Activated T-helper 1 cell treated with Interleukin-2 at 50 U/mL for 16 hours (primary cell): ENCODE results near the gene TUBB2B.
"Not testable (repeated sequence)": the region's sequence is repeated elsewhere in the genome, so short reads cannot be mapped to it uniquely, and the experiment has no call there.

Source experiments
- DNase-seq: peaks from one replicate; pipeline ENCODE4 v3.0.0-alpha.2; 2020; ENCODE audit warnings: low read depth

Gene TUBB2B

GRCh38 chr6:3209114-3210023, 18.1 kb downstream of the TUBB2B start:
- DNase-seq, result no peak

- no peak for DNase-seq
These were observed 18.7 kb downstream of the TUBB2B start for GRCh38 chr6:3208775-3209113.

DNA sequence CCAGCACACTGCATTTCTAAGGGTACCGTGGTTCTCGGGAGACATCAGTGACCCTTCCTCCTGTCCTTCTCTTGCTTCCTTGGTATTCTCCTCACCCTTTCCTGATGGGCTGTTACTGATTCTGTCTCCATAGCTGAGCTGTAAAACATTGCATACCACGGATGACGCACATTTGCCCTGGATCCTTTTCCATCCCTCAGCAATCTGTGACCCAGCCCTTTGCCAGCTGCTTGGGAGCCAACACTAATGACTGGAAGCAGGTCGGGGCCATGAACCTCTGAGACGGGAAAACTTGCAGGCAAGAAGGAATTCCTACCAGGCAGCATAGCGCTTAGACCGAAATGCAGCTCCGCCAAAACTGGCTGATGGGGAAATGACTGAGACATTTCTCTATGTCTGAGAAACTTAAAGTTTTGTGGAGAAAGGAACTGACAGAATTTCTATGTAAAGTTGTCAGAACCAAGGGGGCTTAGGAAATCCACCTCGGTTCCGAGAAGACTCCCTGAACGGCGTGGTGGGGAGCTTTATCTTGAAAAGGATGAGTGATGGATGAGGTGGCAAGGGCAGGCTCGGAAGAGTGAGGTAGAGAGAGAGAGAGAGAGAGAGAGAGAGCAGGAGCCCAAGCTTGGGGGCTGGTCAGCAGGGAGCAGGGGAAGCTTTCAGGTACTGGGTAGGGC, 19.2 kb downstream of the TUBB2B start:
- DNase-seq, result no peak

DNA sequence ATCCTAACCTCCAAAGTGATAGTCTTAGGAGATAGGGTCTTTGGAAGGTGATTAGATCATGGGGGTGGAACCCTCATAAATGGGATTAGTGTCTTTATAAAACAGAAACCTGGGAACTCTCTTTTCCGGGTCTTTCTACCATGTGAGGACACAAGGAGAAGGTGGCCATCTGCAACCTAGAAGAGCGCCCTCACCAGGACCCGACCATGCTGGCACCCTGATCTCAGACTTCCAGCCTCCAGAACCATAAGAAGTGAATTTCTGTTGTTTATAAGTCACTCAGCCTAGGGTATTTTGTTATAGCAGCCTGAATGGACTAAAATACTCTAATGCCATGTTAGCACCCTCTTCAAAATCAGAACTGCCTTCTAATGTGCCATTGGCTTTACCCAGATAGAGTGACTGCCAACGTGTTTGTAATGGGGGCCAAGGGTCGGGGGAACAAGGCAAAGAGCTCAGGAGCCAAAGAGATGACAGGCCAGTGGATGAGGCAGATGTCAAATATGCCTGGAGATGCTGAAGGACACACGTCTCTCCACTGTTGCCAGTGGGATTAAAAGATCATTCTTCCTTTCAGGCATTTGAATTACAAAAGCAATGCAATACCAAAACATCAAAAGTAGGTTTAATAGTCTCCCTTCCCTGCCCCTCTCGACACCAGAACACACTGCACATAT, 21.0 kb downstream of the TUBB2B start:
- DNase-seq, result no peak

DNA sequence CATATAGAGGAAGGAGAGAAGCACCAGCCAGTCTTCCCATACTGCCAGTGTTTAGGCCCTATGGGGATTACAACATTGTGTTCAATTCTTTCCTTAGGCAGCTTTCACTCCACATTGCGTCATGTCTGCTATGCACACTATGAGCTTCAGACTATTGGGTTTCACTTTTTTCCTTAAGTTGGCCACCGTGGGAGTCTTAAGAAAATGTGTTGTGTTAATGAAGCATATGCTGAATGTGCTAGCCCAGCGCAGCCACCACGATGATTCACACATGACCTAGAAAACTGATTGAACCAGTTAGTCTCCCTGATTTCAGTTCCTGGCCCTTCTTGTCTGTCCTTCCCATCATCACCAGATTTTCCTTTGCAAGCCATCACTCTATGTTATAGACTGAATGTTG, 21.5 kb downstream of the TUBB2B start:
- no peak for DNase-seq

DNA sequence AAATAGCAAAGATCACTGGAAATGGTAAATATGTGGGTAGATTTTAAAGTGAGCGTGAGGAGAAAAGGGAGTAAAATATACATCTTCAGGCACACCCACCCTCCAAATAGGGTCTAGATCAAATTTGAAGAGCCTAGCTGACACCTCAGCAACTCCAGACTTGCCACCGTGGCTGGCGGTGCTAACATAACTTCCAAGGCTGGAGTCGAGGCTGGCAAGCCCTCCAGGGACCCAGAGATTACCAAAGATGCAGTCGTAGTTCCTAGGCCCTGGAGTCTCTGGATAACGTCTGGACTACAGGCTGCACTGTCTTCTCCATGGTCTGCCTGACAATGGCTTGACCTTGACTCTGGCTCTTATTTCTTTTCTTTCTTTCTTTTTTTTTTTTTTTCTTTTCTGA, 22.5 kb downstream of the TUBB2B start:
- no peak for DNase-seq

DNA sequence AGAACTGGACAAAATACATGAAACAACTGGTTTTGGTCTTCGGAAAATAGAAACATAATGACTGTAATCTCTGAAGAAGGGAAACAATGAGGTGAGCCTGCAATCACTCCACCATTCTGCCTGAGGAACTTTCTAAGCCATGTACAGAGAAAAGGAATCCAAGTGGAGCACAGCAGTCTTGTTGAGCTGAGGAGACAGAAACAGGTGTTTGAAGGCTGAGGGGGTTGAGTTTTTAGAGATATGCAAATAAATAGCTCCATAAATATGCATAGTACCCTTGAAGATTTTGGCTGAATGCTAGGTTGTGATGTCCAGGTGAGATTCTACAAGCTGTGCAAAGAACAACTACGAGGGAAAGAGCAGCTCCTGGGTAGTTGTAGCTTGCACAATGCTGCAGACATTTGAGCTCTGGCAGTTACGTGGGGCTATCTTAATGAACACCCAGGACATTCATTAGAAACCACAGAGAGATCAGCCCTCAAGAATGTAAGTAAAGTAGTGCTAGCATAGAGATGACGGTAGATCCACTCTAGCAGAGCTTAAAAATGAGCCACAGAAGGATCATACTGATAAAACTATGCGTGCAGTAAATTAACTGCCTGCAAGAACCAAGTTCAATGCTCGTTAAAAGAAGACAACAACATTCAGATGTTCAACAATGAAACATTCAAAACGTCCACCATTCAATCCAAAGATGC, 24.3 kb downstream of the TUBB2B start:
- DNase-seq, result no peak

DNA sequence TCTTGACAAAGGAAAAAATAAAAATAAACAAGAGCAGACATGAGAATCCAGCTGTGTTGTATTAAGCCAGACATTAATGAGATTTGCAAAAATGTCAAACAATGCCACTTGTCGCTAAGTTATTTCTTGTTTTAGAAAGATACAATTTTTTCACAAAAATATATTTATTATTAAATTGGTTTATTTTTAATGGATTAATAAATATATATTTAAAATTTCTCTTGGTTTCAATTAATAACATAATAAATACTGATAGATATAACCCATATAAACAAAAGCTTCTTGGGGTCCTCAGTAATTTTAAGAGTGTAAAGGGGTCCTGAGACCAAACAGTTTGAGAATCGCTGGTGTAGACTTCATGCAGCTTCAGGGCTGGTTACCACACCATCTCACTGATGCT, 26.1 kb downstream of the TUBB2B start:
- no peak for DNase-seq

DNA sequence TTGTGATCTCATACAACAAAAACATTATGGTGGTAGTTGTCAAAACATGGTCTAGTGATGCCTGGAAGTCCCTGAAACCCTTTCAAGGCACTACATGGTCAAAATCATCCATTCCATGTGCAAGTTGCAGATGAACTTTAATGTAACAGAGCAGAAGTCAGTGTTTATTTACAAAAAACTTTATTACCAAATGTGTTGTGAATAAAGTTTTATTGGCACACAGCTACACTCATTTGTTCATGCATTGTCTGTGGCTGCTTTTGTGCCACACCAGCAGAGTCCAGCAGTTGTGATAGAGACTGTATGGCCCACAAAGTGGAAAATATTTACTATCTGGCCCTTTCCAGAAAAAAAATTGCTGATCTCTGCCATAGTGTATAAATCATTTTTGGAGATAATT, 26.8 kb downstream of the TUBB2B start:
- no peak for DNase-seq

- no peak for DNase-seq
These were observed 28.1 kb downstream of the TUBB2B start for GRCh38 chr6:3199382-3199781.

- not testable (repeated sequence) for DNase-seq
These were observed 29.7 kb downstream of the TUBB2B start for GRCh38 chr6:3197734-3198133.

GRCh38 chr6:3196770-3197169, 30.7 kb downstream of the TUBB2B start:
- no peak for DNase-seq

- no peak for DNase-seq
These were observed 31.6 kb downstream of the TUBB2B start for GRCh38 chr6:3195695-3196497.

DNA sequence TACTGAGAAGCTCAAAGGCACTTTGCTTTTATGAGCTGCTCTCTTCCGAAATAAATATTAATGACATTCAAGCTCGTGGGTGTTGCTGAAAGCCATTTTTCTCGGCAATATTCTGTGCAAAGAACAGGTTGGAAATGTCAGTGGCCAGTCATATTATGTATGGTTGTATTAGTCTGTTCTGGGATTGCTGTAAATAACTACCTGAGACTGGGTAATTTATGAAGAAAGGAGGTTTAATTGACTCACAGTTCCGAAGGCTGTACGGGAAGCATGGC, 32.1 kb downstream of the TUBB2B start:
- DNase-seq, result no peak

- DNase-seq, result no peak
These were observed 32.7 kb downstream of the TUBB2B start for GRCh38 chr6:3194535-3195419.

- no peak for DNase-seq
These were observed 34.2 kb downstream of the TUBB2B start for GRCh38 chr6:3193102-3193849.

DNA sequence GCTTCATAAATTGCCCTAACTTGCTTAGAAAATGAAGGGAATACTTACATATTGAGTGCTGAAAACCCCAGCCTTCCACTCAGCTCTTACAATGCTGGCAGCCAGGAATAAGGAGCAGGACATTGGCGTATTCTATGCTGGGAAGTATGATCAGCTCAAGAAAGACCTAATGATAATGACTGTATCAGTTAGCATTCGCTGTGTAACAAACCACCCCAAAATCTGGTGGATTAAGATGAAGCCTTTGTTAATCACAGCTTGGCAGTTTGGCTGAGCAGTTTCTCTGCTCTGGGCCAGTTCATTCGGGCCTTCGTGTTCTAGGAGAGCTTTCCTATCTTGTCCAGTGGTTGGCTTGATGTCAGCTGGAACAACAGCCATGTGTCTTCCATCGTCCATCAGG, 36.7 kb downstream of the TUBB2B start:
- no peak for DNase-seq

GRCh38 chr6:3190056-3190455, 37.4 kb downstream of the TUBB2B start:
- no peak for DNase-seq

GRCh38 chr6:3189192-3189591, 38.3 kb downstream of the TUBB2B start:
- DNase-seq, result not testable (repeated sequence)

DNA sequence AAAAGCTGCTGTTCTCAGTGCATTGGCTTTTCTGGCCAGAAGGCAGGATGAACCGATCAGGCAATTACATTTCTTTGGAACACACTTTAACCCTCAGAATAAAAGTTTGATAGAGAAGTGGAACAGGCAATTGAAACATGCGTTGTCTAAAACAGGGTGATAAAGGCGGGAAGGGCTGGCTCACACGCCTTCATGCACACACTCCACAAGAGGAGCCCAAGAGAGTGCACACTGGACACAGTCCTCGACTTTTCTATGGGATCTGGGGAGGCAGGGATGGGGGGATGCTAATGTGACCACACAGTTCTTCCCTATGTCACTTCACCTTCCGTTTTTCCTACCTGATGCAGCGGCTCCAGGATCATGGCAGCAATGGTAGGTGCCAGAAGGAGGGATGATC, 39.2 kb downstream of the TUBB2B start:
- DNase-seq, result no peak
